IMR-90 (cell line): ENCODE measurements around the gene GSTM1. TPM values are rescaled to one million over a fixed set of nuclear protein-coding genes. Genes with fewer than 3 reads are reported as not detected.

Experiments used
- ATAC-seq: fragments of 200-7000 bp; cut with Tn5 transposase; 2 replicates; pipeline ENCODE4 v1.9.1; 2020; ENCODE audit warnings: low read depth, mild to moderate bottlenecking, moderate library complexity
- BruUV-seq: library from RNA; stranded (reverse); fragments of 400-500 nt; replicated peaks from 2 replicates; lab custom pipeline; 2021; lab: Mats Ljungman, UMichigan
- CTCF ChIA-PET: fragments of 300-600 bp; formaldehyde crosslinking; extraction: SDS; loops from one replicate; lab custom pipeline; 2021; ENCODE audit warnings: antibody characterized with exemption; lab: Yijun Ruan, JAX
- POLR2A ChIA-PET: fragments of 300-600 bp; sonication (Branson Sonifier 250); formaldehyde crosslinking; loops from one replicate; lab custom pipeline; 2022; ENCODE audit warnings: antibody characterized with exemption; ENCODE audit not compliant: unreplicated experiment; lab: Charles Lee
- DNase-seq: peaks from one replicate; pipeline ENCODE4 v3.0.0; 2013
- H2AFZ ChIP-seq: replicated peaks from 2 replicates; pipeline ENCODE3; 2013; ENCODE audit warnings: low read length, mild to moderate bottlenecking; ENCODE audit not compliant: poor library complexity
- H2AK5ac ChIP-seq: 2 replicates; pipeline ENCODE4 v1.6.1; 2013; ENCODE audit warnings: low read depth, low read length, inconsistent platforms
- H2AK9ac ChIP-seq: replicated peaks from 2 replicates; pipeline ENCODE3; 2013; ENCODE audit warnings: mild to moderate bottlenecking, low read depth, low read length, moderate library complexity; ENCODE audit not compliant: poor library complexity
- H2BK120ac ChIP-seq: 2 replicates; pipeline ENCODE4 v1.6.1; 2013; ENCODE audit warnings: low read depth, low read length, inconsistent platforms
- H2BK15ac ChIP-seq: 3 replicates; pipeline ENCODE4 v1.6.1; 2013; ENCODE audit warnings: low read depth, low read length, inconsistent platforms
- H2BK20ac ChIP-seq: 2 replicates; pipeline ENCODE4 v1.6.1; 2013; ENCODE audit warnings: low read depth, mild to moderate bottlenecking, inconsistent platforms, low read length, moderate library complexity
- H2BK5ac ChIP-seq: 2 replicates; pipeline ENCODE4 v1.6.1; 2013; ENCODE audit warnings: mild to moderate bottlenecking, low read depth, low read length, inconsistent platforms; ENCODE audit not compliant: poor library complexity, severe bottlenecking
- H3K14ac ChIP-seq: replicated peaks from 2 replicates; pipeline ENCODE4 v1.6.1; 2013; ENCODE audit warnings: low read depth, low read length, inconsistent platforms
- H3K18ac ChIP-seq: 2 replicates; pipeline ENCODE4 v1.6.1; 2013; ENCODE audit warnings: low read depth, low read length, control low read depth
- H3K23ac ChIP-seq: 2 replicates; pipeline ENCODE4 v1.6.1; 2013; ENCODE audit warnings: low read depth, low read length, inconsistent platforms
- H3K27ac ChIP-seq: 2 replicates; pipeline ENCODE4 v1.5.1; 2013; ENCODE audit warnings: mild to moderate bottlenecking, control low read depth, low read length; ENCODE audit not compliant: insufficient read depth
- H3K27me3 ChIP-seq: 2 replicates; pipeline ENCODE4 v1.6.1; 2013; ENCODE audit warnings: low read length; ENCODE audit not compliant: control insufficient read depth, insufficient read depth
- H3K36me3 ChIP-seq: 2 replicates; pipeline ENCODE4 v1.6.1; 2013; ENCODE audit warnings: low read length, mixed read lengths; ENCODE audit not compliant: control insufficient read depth, insufficient read depth
- H3K4ac ChIP-seq: 2 replicates; pipeline ENCODE4 v1.6.1; 2013; ENCODE audit warnings: low read depth, low read length, inconsistent platforms
- H3K4me1 ChIP-seq: 2 replicates; pipeline ENCODE4 v1.6.1; 2013; ENCODE audit warnings: low read length, mixed read lengths; ENCODE audit not compliant: control insufficient read depth, insufficient read depth
- H3K4me2 ChIP-seq: 2 replicates; pipeline ENCODE4 v1.6.1; 2013; ENCODE audit warnings: low read depth, mild to moderate bottlenecking, control low read depth, low read length, moderate library complexity
- H3K4me3 ChIP-seq: 2 replicates; pipeline ENCODE4 v1.5.1; 2013; ENCODE audit warnings: low read depth, mild to moderate bottlenecking, control low read depth, low read length, moderate library complexity; ENCODE audit not compliant: insufficient read depth
- H3K56ac ChIP-seq: 2 replicates; pipeline ENCODE4 v1.6.1; 2013; ENCODE audit warnings: low read length, inconsistent platforms; ENCODE audit not compliant: insufficient read depth; ENCODE audit errors: extremely low read depth
- H3K79me1 ChIP-seq, 2 experiments: 2 replicates each; pipeline ENCODE4 v1.6.1; 2013; ENCODE audit warnings: low read length in 2 of 2, inconsistent platforms in 1 of 2, low read depth in 1 of 2
- H3K9ac ChIP-seq: 2 replicates; pipeline ENCODE4 v1.6.1; 2013; ENCODE audit warnings: low read depth, low read length, control low read depth
- H3K9me1 ChIP-seq: 2 replicates; pipeline ENCODE4 v1.6.1; 2013; ENCODE audit warnings: low read length, inconsistent platforms; ENCODE audit not compliant: insufficient read depth
- H3K9me3 ChIP-seq: 2 replicates; pipeline ENCODE4 v1.6.1; 2013; ENCODE audit warnings: low read length; ENCODE audit not compliant: control insufficient read depth, insufficient read depth
- H4K20me1 ChIP-seq: 2 replicates; pipeline ENCODE4 v1.6.1; 2013; ENCODE audit warnings: low read length, inconsistent platforms; ENCODE audit not compliant: insufficient read depth
- H4K5ac ChIP-seq: 2 replicates; pipeline ENCODE4 v1.6.1; 2013; ENCODE audit warnings: mild to moderate bottlenecking, low read depth, low read length, control low read depth
- H4K8ac ChIP-seq, 2 experiments: 2 replicates each; pipeline ENCODE4 v1.6.1; 2013; ENCODE audit warnings: low read depth in 2 of 2, low read length in 2 of 2, control low read depth in 1 of 2, inconsistent platforms in 1 of 2
- H4K91ac ChIP-seq: 2 replicates; pipeline ENCODE4 v1.6.1; 2013; ENCODE audit warnings: low read depth, low read length, inconsistent platforms; ENCODE audit not compliant: insufficient read depth
- BHLHE40 ChIP-seq: fragments of 150-350 bp; IDR thresholded peaks from 2 replicates; pipeline ENCODE4 v1.6.1; 2016; ENCODE audit warnings: mild to moderate bottlenecking, low read depth, low read length
- CEBPB ChIP-seq: IDR thresholded peaks from 2 replicates; pipeline ENCODE4 v1.6.1; 2012; ENCODE audit warnings: low read depth, low read length, improper control_type of control experiment
- CHD1 ChIP-seq: IDR thresholded peaks from 2 replicates; pipeline ENCODE4 v1.6.1; 2012; ENCODE audit warnings: low read depth, low read length, improper control_type of control experiment
- ELK1 ChIP-seq: fragments of 150-350 bp; IDR thresholded peaks from 2 replicates; pipeline ENCODE4 v1.6.1; 2016; ENCODE audit warnings: low read depth, mild to moderate bottlenecking, low read length, moderate library complexity, borderline replicate concordance
- FOS ChIP-seq: fragments of 150-350 bp; IDR thresholded peaks from 2 replicates; pipeline ENCODE4 v1.6.1; 2016; ENCODE audit warnings: low read depth, low read length
- MAFK ChIP-seq: IDR thresholded peaks from 2 replicates; pipeline ENCODE4 v1.6.1; 2012; ENCODE audit warnings: low read depth, low read length, improper control_type of control experiment
- MAZ ChIP-seq: IDR thresholded peaks from 2 replicates; pipeline ENCODE4 v1.6.1; 2012; ENCODE audit warnings: low read depth, mild to moderate bottlenecking, low read length, improper control_type of control experiment, moderate library complexity, borderline replicate concordance
- MXI1 ChIP-seq: IDR thresholded peaks from 2 replicates; pipeline ENCODE4 v1.6.1; 2012; ENCODE audit warnings: low read depth, mild to moderate bottlenecking, low read length, moderate library complexity, borderline replicate concordance
- NFE2L2 ChIP-seq: fragments of 150-350 bp; IDR thresholded peaks from 2 replicates; pipeline ENCODE4 v1.6.1; 2016; ENCODE audit warnings: low read depth, mild to moderate bottlenecking, low read length
- POLR2A ChIP-seq: IDR thresholded peaks from 2 replicates; pipeline ENCODE4 v1.6.1; 2012; ENCODE audit warnings: mild to moderate bottlenecking, low read depth, low read length
- RAD21 ChIP-seq: IDR thresholded peaks from 2 replicates; pipeline ENCODE4 v1.6.1; 2012; ENCODE audit warnings: low read length, improper control_type of control experiment
- RCOR1 ChIP-seq: IDR thresholded peaks from 2 replicates; pipeline ENCODE4 v1.6.1; 2012; ENCODE audit warnings: mild to moderate bottlenecking, low read length, improper control_type of control experiment; ENCODE audit not compliant: insufficient replicate concordance
- RFX5 ChIP-seq: IDR thresholded peaks from 2 replicates; pipeline ENCODE4 v1.8.0; 2012; ENCODE audit warnings: low read depth, mild to moderate bottlenecking, low read length, moderate library complexity
- SMC3 ChIP-seq: fragments of 150-350 bp; IDR thresholded peaks from 2 replicates; pipeline ENCODE4 v1.6.1; 2016; ENCODE audit warnings: low read depth, mild to moderate bottlenecking, antibody characterized with exemption, low read length, moderate library complexity
- USF2 ChIP-seq: fragments of 150-350 bp; IDR thresholded peaks from 2 replicates; pipeline ENCODE4 v1.6.1; 2017; ENCODE audit warnings: mild to moderate bottlenecking, antibody characterized with exemption, low read length, low read depth
- WGBS, 2 experiments: methylation state at CpG; one replicate each; pipeline versions ENCODE4 v1.1.5 to v1.1.7; 2013; ENCODE audit warnings: missing lambda C conversion rate in 2 of 2; ENCODE audit not compliant: insufficient read length in 1 of 2; ENCODE audit errors: extremely low coverage in 2 of 2; 5-methylcytosine and 5-hydroxymethylcytosine counted together
- dilution Hi-C: fragments of 300-500 bp; cut with HindIII; formaldehyde crosslinking; loops from one replicate; pipeline ENCODE4 v1.14.3; 2018; ENCODE audit warnings: low sequenced_read_pairs; ENCODE audit not compliant: unreplicated experiment
- in situ Hi-C: fragments of 300-500 bp; cut with MboI; formaldehyde crosslinking; loops from 3 replicates; pipeline ENCODE4 v1.14.3; 2019; ENCODE audit warnings: low sequenced_read_pairs, inconsistent platforms, mixed read lengths
- intact Hi-C: fragments of 100-400 bp; cut with micrococcal nuclease; formaldehyde crosslinking; loops from 2 replicates; pipeline ENCODE4 v1.10.0; 2022
- polyA plus RNA-seq, 3 experiments: library from polyadenylated mRNA; depleted of rRNA; stranded (reverse); fragments of >200 nt; gene quantifications; 2 replicates each; pipeline ENCODE4 v1.2.3, GENCODE V29; 2012; ENCODE audit warnings: low replicate concordance in 1 of 3
- total RNA-seq: library from RNA; depleted of rRNA; stranded (reverse); fragments of >200 nt; gene quantifications from 2 replicates; pipeline ENCODE4 v1.2.3, GENCODE V29; 2012
- TF ChIP-seq, protein P1 (sequence below): conservative IDR thresholded peaks from 2 replicates; pipeline ENCODE4 v1.5.1; 2012; ENCODE audit warnings: mild to moderate bottlenecking, low read depth, low read length, improper control_type of control experiment

GSTM1 gene
- total and polyA plus RNA-seq, 2 of the 4 experiments (the other 2 are of a cell fraction): not detected

DNA sequence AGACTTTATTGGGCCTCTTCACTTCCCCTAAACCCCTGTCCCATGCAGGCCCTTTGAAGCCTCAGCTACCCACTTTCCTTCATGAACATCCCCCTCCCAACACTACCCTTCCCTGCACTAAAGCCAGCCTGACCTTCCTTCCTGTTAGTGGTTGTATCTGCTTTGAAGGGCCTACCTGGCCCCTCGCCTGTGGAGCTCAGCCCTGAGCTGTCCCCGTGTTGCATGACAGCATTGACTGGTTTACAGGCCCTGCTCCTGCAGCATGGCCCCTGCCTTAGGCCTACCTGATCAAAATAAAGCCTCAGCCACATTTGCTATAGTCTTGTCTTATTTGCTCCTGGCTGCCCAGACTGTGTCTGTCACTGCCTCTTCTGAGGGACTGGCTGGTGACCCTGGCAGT lies 26.2 kb upstream of the GSTM1 start:
- Histone ChIP-seq H4K91ac (no peak overlapping the region), H3K27me3 (no peaks in the 10 kb centered on the region), H3K4ac (no peak overlapping the region), H3K4me2 (no peak overlapping the region), H3K4me1 (peaks cover 3% of the 10 kb centered on the region; the same call in 1 of the 2 replicates), H3K9me3 (no peaks in the 10 kb centered on the region), H3K18ac (no peak overlapping the region), H3K79me1 (no peaks in the 10 kb centered on the region; a peak in 1 of 4 replicates), H3K23ac (no peak overlapping the region), H2BK5ac (no peak overlapping the region), H2AFZ (no peak overlapping the region), H4K8ac (no peak overlapping the region), H2AK9ac (no peak overlapping the region), H3K56ac (no peak overlapping the region), H3K9ac (no peak overlapping the region), H3K36me3 (peaks cover 16% of the 10 kb centered on the region; the same call in 1 of the 2 replicates), H3K9me1 (peaks cover 10% of the 10 kb centered on the region), H2BK120ac (no peak overlapping the region), H3K4me3 (no peak overlapping the region), H4K20me1 (no peaks in the 10 kb centered on the region), H4K5ac (no peak overlapping the region), H2BK20ac (no peak overlapping the region), H3K14ac (no peak overlapping the region), H2AK5ac (no peak overlapping the region), H2BK15ac (no peak overlapping the region), H3K27ac (no peak overlapping the region)
- intact Hi-C loops: no loop called here
- no CpG with 5 or more reads among the region's 2 CpGs for WGBS, 2 experiments
- TF ChIP-seq RAD21 (no peak), FOS (no peak), NFE2L2 (no peak), CEBPB (no peak), RFX5 (no peak), RCOR1 (no peak), MAZ (no peak), BHLHE40 (no peak), USF2 (no peak), CHD1 (no peak), POLR2A (no peak), ELK1 (no peak), MAFK (no peak), MXI1 (no peak), SMC3 (no peak)
- TF ChIP-seq, protein P1, sequence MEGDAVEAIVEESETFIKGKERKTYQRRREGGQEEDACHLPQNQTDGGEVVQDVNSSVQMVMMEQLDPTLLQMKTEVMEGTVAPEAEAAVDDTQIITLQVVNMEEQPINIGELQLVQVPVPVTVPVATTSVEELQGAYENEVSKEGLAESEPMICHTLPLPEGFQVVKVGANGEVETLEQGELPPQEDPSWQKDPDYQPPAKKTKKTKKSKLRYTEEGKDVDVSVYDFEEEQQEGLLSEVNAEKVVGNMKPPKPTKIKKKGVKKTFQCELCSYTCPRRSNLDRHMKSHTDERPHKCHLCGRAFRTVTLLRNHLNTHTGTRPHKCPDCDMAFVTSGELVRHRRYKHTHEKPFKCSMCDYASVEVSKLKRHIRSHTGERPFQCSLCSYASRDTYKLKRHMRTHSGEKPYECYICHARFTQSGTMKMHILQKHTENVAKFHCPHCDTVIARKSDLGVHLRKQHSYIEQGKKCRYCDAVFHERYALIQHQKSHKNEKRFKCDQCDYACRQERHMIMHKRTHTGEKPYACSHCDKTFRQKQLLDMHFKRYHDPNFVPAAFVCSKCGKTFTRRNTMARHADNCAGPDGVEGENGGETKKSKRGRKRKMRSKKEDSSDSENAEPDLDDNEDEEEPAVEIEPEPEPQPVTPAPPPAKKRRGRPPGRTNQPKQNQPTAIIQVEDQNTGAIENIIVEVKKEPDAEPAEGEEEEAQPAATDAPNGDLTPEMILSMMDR: no peak
- no peak for ATAC-seq
- in situ Hi-C loops: no loop called here
- no TSS peak for BruUV-seq
- ChIA-PET CTCF (no interaction called here), POLR2A (no interaction called here)
- no peak for DNase-seq
- dilution Hi-C loops: no loop called here
